Limb (tissue), 2 donors: ENCODE results near the gene SPATA6L.

ENCODE experiments used
- DNase-seq, 2 donors: peaks; one replicate each; pipeline ENCODE4 v3.0.0-alpha.2; 2016; ENCODE audit errors: extremely low spot score in 2 of 2

Gene SPATA6L

GRCh38 chr9:4550777-4551484 lies 115.3 kb downstream of the SPATA6L start:
- no peak for DNase-seq

DNA sequence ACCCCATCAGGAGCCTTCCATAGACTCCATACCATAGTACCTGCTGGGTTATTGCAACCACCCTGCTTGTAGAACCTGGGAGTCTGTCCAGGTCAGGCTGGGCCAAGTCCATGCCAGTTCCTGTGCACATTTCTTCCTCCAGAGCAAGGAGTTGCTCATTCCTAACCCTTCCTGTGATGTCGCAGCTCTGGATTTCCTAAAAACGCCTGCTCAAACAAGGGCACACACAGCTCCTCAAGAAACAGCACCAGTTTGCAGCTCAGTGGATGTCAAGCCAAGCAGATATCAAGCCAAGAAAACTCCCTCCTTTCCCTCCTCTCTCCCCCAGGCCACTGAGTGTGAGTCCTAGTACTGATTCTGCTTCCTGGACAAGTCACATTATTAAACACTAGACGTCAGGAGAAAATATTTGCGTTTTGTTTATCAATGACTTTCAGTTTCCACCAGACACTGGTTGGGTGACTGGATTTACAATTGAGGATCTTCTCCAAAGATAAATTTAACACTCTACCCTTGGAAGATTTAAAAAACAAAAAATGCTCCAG lies 116.5 kb downstream of the SPATA6L start:
- DNase-seq = no peak

- DNase-seq = no peak
Observed at GRCh38 chr9:4548811-4549725, 117.2 kb downstream of the SPATA6L start.
